ENCODE data around the gene SCN3B. TPM values are rescaled to one million over a fixed set of nuclear protein-coding genes. Genes with fewer than 3 reads are reported as not detected.
A peak's percentile ranks its signal among the peaks of the same experiment; 100 is the strongest.

The SCN3B gene
- total and polyA plus RNA-seq, 10 donors: 0.09 to 1.7 (median 0.58) TPM

DNA sequence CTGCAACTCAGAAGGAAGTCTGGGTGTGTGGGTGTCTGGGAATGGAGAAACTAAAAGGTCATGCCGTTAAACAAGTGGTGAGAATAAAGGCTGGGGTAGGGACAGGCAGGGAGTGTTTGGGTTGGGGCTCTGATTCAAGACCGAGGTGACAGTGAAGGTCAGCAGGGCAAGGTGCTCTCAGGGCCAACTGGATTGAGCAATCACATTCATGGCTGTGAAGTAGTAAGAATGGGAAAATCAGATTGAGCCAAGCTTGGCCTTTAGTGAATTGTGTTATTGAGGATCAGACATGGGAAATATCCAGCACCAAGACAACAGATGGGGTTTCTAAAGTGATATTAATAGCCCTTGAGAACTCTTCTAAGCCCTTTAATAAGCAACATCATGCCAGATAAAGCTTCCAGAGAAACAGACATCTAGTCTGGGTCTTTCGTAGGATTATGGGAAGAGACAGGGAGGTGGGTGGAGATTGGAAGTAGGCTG lies 24.3 kb downstream of the SCN3B start:
- H3K27me3 ChIP-seq (replicated peaks in 1 of 7): no peaks in the 10 kb centered on the region
- H3K4me3 ChIP-seq: no peak overlapping the region
- DNase-seq: no peak
- TF ChIP-seq, protein P1, sequence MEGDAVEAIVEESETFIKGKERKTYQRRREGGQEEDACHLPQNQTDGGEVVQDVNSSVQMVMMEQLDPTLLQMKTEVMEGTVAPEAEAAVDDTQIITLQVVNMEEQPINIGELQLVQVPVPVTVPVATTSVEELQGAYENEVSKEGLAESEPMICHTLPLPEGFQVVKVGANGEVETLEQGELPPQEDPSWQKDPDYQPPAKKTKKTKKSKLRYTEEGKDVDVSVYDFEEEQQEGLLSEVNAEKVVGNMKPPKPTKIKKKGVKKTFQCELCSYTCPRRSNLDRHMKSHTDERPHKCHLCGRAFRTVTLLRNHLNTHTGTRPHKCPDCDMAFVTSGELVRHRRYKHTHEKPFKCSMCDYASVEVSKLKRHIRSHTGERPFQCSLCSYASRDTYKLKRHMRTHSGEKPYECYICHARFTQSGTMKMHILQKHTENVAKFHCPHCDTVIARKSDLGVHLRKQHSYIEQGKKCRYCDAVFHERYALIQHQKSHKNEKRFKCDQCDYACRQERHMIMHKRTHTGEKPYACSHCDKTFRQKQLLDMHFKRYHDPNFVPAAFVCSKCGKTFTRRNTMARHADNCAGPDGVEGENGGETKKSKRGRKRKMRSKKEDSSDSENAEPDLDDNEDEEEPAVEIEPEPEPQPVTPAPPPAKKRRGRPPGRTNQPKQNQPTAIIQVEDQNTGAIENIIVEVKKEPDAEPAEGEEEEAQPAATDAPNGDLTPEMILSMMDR (IDR thresholded peaks at IDR 0.05 in 8 of 11, conservative IDR thresholded peaks at IDR 0.05 in 3 of 11): no peak
- TF ChIP-seq POLR2AphosphoS5 (IDR thresholded peaks at IDR 0.05) (no peak), POLR2A (IDR thresholded peaks at IDR 0.05) (no peak)
- H3K27ac ChIP-seq: no peak overlapping the region
- H3K4me1 ChIP-seq: no peaks in the 10 kb centered on the region
- no peaks in the 10 kb centered on the region for H3K9me3 ChIP-seq
- H3K36me3 ChIP-seq: peaks cover 0 to 17% (median 0%) of the 10 kb centered on the region in 6 donors
- intact Hi-C loops (cut with DNase I; ENCODE audit: low total_unique reads): no loop called here
- WGBS, 5 donors: 59 to 66% (median 64%) methylated on average over 3 of the region's 3 CpGs

DNA sequence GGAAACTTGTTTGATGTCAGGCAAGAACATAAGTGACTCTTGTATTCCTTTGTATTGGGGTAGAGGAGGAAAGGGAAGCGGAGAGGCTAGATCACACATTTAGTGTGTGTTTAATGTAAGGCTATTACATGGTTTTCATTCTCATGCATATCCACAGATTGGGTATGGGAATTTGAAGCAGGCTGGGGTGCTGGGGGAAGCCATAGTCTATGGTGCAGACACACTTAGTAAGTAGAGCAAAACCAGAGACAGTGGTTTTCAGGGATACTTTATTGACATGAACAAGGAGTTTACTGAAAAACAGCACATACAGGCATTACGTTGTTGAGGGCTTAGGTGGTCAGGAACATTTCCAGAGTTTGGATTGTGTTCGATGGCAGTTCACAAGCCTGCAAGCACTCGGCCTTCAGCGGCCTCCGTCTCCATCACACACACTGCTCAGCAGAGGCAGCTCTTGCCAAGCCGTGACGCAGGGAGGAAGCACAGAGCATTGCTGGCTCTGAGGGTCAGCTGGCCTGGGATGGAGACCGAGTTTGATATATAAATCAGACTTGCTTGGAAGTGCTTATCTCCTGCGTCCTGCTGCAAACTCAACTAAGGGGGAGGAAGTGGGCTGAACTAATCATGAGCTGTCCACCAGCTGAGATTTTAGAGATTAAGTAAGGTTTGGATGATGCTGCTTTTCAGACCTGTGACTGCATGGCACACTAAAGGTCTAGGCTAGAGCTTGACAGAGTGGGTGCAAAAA lies 25.3 kb downstream of the SCN3B start:
- H3K4me1 ChIP-seq: no peaks in the 10 kb centered on the region
- no peaks in the 10 kb centered on the region for H3K9me3 ChIP-seq
- DNase-seq: no peak
- H3K36me3 ChIP-seq: peaks cover 0 to 21% (median 0%) of the 10 kb centered on the region in 6 donors
- peak overlapping the region in 1 of 8 donors; percentile 0 for H3K27ac ChIP-seq
- 17 to 29% (median 24%) methylated on average over 10 of the region's 10 CpGs for WGBS, 5 donors
- intact Hi-C loops (cut with DNase I; ENCODE audit: low total_unique reads): no loop called here
- TF ChIP-seq POLR2AphosphoS5 (IDR thresholded peaks at IDR 0.05): peak; percentile 19 to 49 (median 44)
- TF ChIP-seq, protein P1 (IDR thresholded peaks at IDR 0.05 in 8 of 11, conservative IDR thresholded peaks at IDR 0.05 in 3 of 11): no peak
- no peak overlapping the region for H3K4me3 ChIP-seq
- no peaks in the 10 kb centered on the region for H3K27me3 ChIP-seq (replicated peaks in 1 of 7)

DNA sequence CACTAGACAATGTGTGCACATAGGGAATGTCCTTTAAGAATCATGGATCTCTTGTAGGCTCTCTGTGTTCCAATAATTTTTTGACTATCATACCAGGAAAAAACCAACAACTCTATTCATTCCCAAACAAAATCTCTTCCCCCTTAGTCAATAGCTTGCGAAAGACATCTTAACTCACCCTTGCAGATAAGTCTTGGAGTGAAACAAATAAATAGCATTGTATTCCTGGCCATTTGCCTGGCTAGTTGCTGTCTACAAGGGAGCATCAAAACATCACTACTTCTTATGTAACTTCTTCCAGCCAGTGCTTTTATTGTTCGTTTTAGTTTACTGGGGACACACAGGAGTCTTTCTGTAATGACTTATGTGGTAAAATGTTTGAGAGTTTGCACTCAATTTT lies 29.4 kb downstream of the SCN3B start:
- Histone ChIP-seq H3K27ac (no peak overlapping the region), H3K36me3 (peaks cover 0 to 45% (median 6%) of the 10 kb centered on the region in 6 donors), H3K9me3 (no peaks in the 10 kb centered on the region), H3K4me1 (no peaks in the 10 kb centered on the region), H3K27me3 (replicated peaks in 1 of 7) (no peaks in the 10 kb centered on the region), H3K4me3 (no peak overlapping the region)
- intact Hi-C loops (cut with DNase I; ENCODE audit: low total_unique reads): no loop called here
- WGBS, 5 donors: 86 to 93% (median 92%) methylated on average over 2 of the region's 2 CpGs
- TF ChIP-seq POLR2A (IDR thresholded peaks at IDR 0.05) (no peak), POLR2AphosphoS5 (IDR thresholded peaks at IDR 0.05) (no peak)
- TF ChIP-seq, protein P1 (IDR thresholded peaks at IDR 0.05 in 8 of 11, conservative IDR thresholded peaks at IDR 0.05 in 3 of 11): no peak
- DNase-seq: no peak

DNA sequence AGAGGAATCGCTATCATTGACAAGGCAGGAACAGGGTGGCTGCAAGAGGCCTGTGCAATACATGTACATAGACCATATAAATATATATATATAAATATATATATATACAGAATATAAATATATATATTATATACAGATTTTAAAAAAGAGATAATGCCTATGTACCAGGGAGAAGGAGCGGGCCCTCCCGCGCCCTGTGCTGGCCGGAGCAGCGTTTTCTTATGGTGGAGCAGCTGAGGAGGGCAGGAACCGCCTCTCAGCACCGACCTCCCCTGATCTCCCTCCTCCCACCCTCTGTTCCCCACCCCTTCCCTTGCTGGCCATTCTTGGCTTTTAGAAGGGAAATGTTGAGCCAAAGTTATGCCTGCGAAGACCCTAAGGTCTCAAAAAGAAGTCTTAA lies 31.8 kb downstream of the SCN3B start:
- no peaks in the 10 kb centered on the region for H3K27me3 ChIP-seq (replicated peaks in 1 of 7)
- H3K36me3 ChIP-seq: peaks cover 0 to 68% (median 8%) of the 10 kb centered on the region in 6 donors
- H3K4me3 ChIP-seq: no peak overlapping the region
- H3K27ac ChIP-seq: no peak overlapping the region
- no peaks in the 10 kb centered on the region for H3K9me3 ChIP-seq
- no peaks in the 10 kb centered on the region for H3K4me1 ChIP-seq
- DNase-seq: no peak
- no peak for TF ChIP-seq POLR2A (IDR thresholded peaks at IDR 0.05)
- TF ChIP-seq, protein P1 (IDR thresholded peaks at IDR 0.05 in 8 of 11, conservative IDR thresholded peaks at IDR 0.05 in 3 of 11): no peak
- no peak for TF ChIP-seq POLR2AphosphoS5 (IDR thresholded peaks at IDR 0.05)
- intact Hi-C loops (cut with DNase I; ENCODE audit: low total_unique reads): no loop called here
- WGBS, 5 donors: 91 to 96% (median 95%) methylated on average over 9 of the region's 9 CpGs
